ENCODE results near the gene GHRHR. TPM values are rescaled to one million over a fixed set of nuclear protein-coding genes. Genes with fewer than 3 reads are reported as not detected.
A peak's percentile ranks its signal among the peaks of the same experiment; 100 is the strongest.

GHRHR gene
- total RNA-seq, 1 donor from 2014 or later, result not detected

- peaks cover 5% of the 10 kb centered on the region for H3K27me3 Mint-ChIP-seq (ENCODE audit: insufficient read depth)
- intact Hi-C loops (cut with micrococcal nuclease), result no loop called here
- H3K4me3 Mint-ChIP-seq, result no peak overlapping the region
- DNase-seq (ENCODE audit: low spot score), result no peak
- no peaks in the 10 kb centered on the region for H3K4me1 Mint-ChIP-seq (ENCODE audit: low read depth)
- no peak overlapping the region for H3K27ac Mint-ChIP-seq
- H3K36me3 Mint-ChIP-seq (ENCODE audit: low read depth), result no peaks in the 10 kb centered on the region
- no peaks in the 10 kb centered on the region for H3K9me3 Mint-ChIP-seq
Measured at GRCh38 chr7:30956704-30957103, 7.0 kb upstream of the GHRHR start.

GRCh38 chr7:30965372-30965771 lies 1.6 kb downstream of the GHRHR start:
- Mint-ChIP-seq H3K4me3 (no peak overlapping the region), H3K9me3 (no peaks in the 10 kb centered on the region), H3K36me3 (ENCODE audit: low read depth) (no peaks in the 10 kb centered on the region), H3K27me3 (ENCODE audit: insufficient read depth) (peaks cover 2% of the 10 kb centered on the region), H3K27ac (no peak overlapping the region), H3K4me1 (ENCODE audit: low read depth) (no peaks in the 10 kb centered on the region)
- no peak for DNase-seq (ENCODE audit: low spot score)
- intact Hi-C loops (cut with micrococcal nuclease), result no loop called here

GRCh38 chr7:30965883-30966282 lies 2.1 kb downstream of the GHRHR start:
- intact Hi-C loops (cut with micrococcal nuclease), result no loop called here
- H3K4me3 Mint-ChIP-seq, result no peak overlapping the region
- no peaks in the 10 kb centered on the region for H3K4me1 Mint-ChIP-seq (ENCODE audit: low read depth)
- no peak for DNase-seq (ENCODE audit: low spot score)
- no peaks in the 10 kb centered on the region for H3K9me3 Mint-ChIP-seq
- no peaks in the 10 kb centered on the region for H3K36me3 Mint-ChIP-seq (ENCODE audit: low read depth)
- H3K27me3 Mint-ChIP-seq (ENCODE audit: insufficient read depth), result peaks cover 2% of the 10 kb centered on the region
- H3K27ac Mint-ChIP-seq, result no peak overlapping the region

- H3K4me3 Mint-ChIP-seq, result no peak overlapping the region
- H3K27me3 Mint-ChIP-seq (ENCODE audit: insufficient read depth), result peaks cover 5% of the 10 kb centered on the region
- H3K4me1 Mint-ChIP-seq (ENCODE audit: low read depth), result peaks cover 4% of the 10 kb centered on the region
- no peak overlapping the region for H3K27ac Mint-ChIP-seq
- intact Hi-C loops (cut with micrococcal nuclease), result no loop called here
- H3K36me3 Mint-ChIP-seq (ENCODE audit: low read depth), result no peaks in the 10 kb centered on the region
- DNase-seq (ENCODE audit: low spot score), result no peak
- H3K9me3 Mint-ChIP-seq, result no peaks in the 10 kb centered on the region
Measured at GRCh38 chr7:30968294-30968693, 4.5 kb downstream of the GHRHR start.

- Mint-ChIP-seq H3K4me1 (ENCODE audit: low read depth) (peaks cover 5% of the 10 kb centered on the region), H3K9me3 (no peaks in the 10 kb centered on the region), H3K27ac (no peak overlapping the region), H3K36me3 (ENCODE audit: low read depth) (no peaks in the 10 kb centered on the region), H3K27me3 (ENCODE audit: insufficient read depth) (peaks cover 5% of the 10 kb centered on the region), H3K4me3 (no peak overlapping the region)
- no peak for DNase-seq (ENCODE audit: low spot score)
- intact Hi-C loops (cut with micrococcal nuclease), result no loop called here
Measured at GRCh38 chr7:30968747-30969603, 5.2 kb downstream of the GHRHR start.

GRCh38 chr7:30969604-30969970 lies 5.8 kb downstream of the GHRHR start:
- peaks cover 5% of the 10 kb centered on the region for H3K27me3 Mint-ChIP-seq (ENCODE audit: insufficient read depth)
- intact Hi-C loops (cut with micrococcal nuclease), result no loop called here
- peaks cover 10% of the 10 kb centered on the region for H3K4me1 Mint-ChIP-seq (ENCODE audit: low read depth)
- no peak overlapping the region for H3K4me3 Mint-ChIP-seq
- no peaks in the 10 kb centered on the region for H3K36me3 Mint-ChIP-seq (ENCODE audit: low read depth)
- no peak overlapping the region for H3K27ac Mint-ChIP-seq
- no peaks in the 10 kb centered on the region for H3K9me3 Mint-ChIP-seq
- DNase-seq (ENCODE audit: low spot score), result no peak

GRCh38 chr7:30970074-30970473 lies 6.3 kb downstream of the GHRHR start:
- Mint-ChIP-seq H3K4me3 (no peak overlapping the region), H3K27me3 (ENCODE audit: insufficient read depth) (peaks cover 5% of the 10 kb centered on the region), H3K27ac (no peak overlapping the region), H3K36me3 (ENCODE audit: low read depth) (no peaks in the 10 kb centered on the region), H3K4me1 (ENCODE audit: low read depth) (peaks cover 15% of the 10 kb centered on the region), H3K9me3 (no peaks in the 10 kb centered on the region)
- intact Hi-C loops (cut with micrococcal nuclease), result no loop called here
- no peak for DNase-seq (ENCODE audit: low spot score)

- peaks cover 5% of the 10 kb centered on the region for H3K27me3 Mint-ChIP-seq (ENCODE audit: insufficient read depth)
- H3K36me3 Mint-ChIP-seq (ENCODE audit: low read depth), result no peaks in the 10 kb centered on the region
- intact Hi-C loops (cut with micrococcal nuclease), result no loop called here
- H3K4me3 Mint-ChIP-seq, result no peak overlapping the region
- H3K9me3 Mint-ChIP-seq, result no peaks in the 10 kb centered on the region
- no peak overlapping the region for H3K27ac Mint-ChIP-seq
- peaks cover 16% of the 10 kb centered on the region for H3K4me1 Mint-ChIP-seq (ENCODE audit: low read depth)
- DNase-seq (ENCODE audit: low spot score), result no peak
Measured at GRCh38 chr7:30970594-30971094, 6.9 kb downstream of the GHRHR start.

GRCh38 chr7:30971440-30971839 lies 7.7 kb downstream of the GHRHR start:
- intact Hi-C loops (cut with micrococcal nuclease), result no loop called here
- Mint-ChIP-seq H3K36me3 (ENCODE audit: low read depth) (no peaks in the 10 kb centered on the region), H3K9me3 (no peaks in the 10 kb centered on the region), H3K4me1 (ENCODE audit: low read depth) (peaks cover 16% of the 10 kb centered on the region), H3K27ac (no peak overlapping the region), H3K4me3 (no peak overlapping the region), H3K27me3 (ENCODE audit: insufficient read depth) (peaks cover 5% of the 10 kb centered on the region)
- DNase-seq (ENCODE audit: low spot score), result no peak

- no peak for DNase-seq (ENCODE audit: low spot score)
- Mint-ChIP-seq H3K4me1 (ENCODE audit: low read depth) (peaks cover 16% of the 10 kb centered on the region), H3K36me3 (ENCODE audit: low read depth) (no peaks in the 10 kb centered on the region), H3K4me3 (no peak overlapping the region), H3K9me3 (no peaks in the 10 kb centered on the region), H3K27me3 (ENCODE audit: insufficient read depth) (peaks cover 10% of the 10 kb centered on the region), H3K27ac (no peak overlapping the region)
- intact Hi-C loops (cut with micrococcal nuclease), result no loop called here
Measured at GRCh38 chr7:30971840-30972563, 8.2 kb downstream of the GHRHR start.

GRCh38 chr7:30973292-30973691 lies 9.5 kb downstream of the GHRHR start:
- intact Hi-C loops (cut with micrococcal nuclease), result no loop called here
- H3K9me3 Mint-ChIP-seq, result no peaks in the 10 kb centered on the region
- no peaks in the 10 kb centered on the region for H3K36me3 Mint-ChIP-seq (ENCODE audit: low read depth)
- H3K4me1 Mint-ChIP-seq (ENCODE audit: low read depth), result peaks cover 16% of the 10 kb centered on the region
- H3K4me3 Mint-ChIP-seq, result no peak overlapping the region
- H3K27ac Mint-ChIP-seq, result no peak overlapping the region
- no peak for DNase-seq (ENCODE audit: low spot score)
- H3K27me3 Mint-ChIP-seq (ENCODE audit: insufficient read depth), result peaks cover 12% of the 10 kb centered on the region

GRCh38 chr7:30973791-30974604 lies 10.2 kb downstream of the GHRHR start:
- H3K36me3 Mint-ChIP-seq (ENCODE audit: low read depth), result no peaks in the 10 kb centered on the region
- no peak overlapping the region for H3K4me3 Mint-ChIP-seq
- H3K27me3 Mint-ChIP-seq (ENCODE audit: insufficient read depth), result peaks cover 12% of the 10 kb centered on the region
- H3K9me3 Mint-ChIP-seq, result no peaks in the 10 kb centered on the region
- H3K4me1 Mint-ChIP-seq (ENCODE audit: low read depth), result peaks cover 16% of the 10 kb centered on the region
- intact Hi-C loops (cut with micrococcal nuclease), result loop anchor here (1.0 kb wide), 1 partner anchor 36 kb away; no protein-coding TSS in a partner anchor
- no peak for DNase-seq (ENCODE audit: low spot score)
- H3K27ac Mint-ChIP-seq, result peak overlapping the region; percentile 79

All from activated T-helper 1 cell treated with anti-CD3 and anti-CD28 coated beads, Interleukin-12 subunit alpha, Interleukin-12 subunit beta, Interleukin-2, Interleukin-4 antibody, amounts not matched to agents 30 ng/mL and 10 ng/mL and 1 ng/mL, durations not matched to agents 14 hours and 24 hours and 36 hours (primary cell).